Progenitor cell of endocrine pancreas (in vitro differentiated cells): ENCODE data around the gene THSD7A. TPM values are rescaled to one million over a fixed set of nuclear protein-coding genes. Genes with fewer than 3 reads are reported as not detected.

Experiments
- DNase-seq: peaks from one replicate; pipeline ENCODE4 v3.0.0; 2021; ENCODE audit warnings: low spot score; ENCODE audit not compliant: unreplicated experiment
- H3K27ac Mint-ChIP-seq: 2 replicates; pipeline ENCODE4 v1.8.0; 2021; ENCODE audit warnings: mild to moderate bottlenecking, moderate library complexity, mixed read lengths
- H3K27me3 Mint-ChIP-seq: 2 replicates; pipeline ENCODE4 v1.8.0; 2021; ENCODE audit warnings: mixed read lengths
- H3K36me3 Mint-ChIP-seq: 2 replicates; pipeline ENCODE4 v1.8.0; 2022; ENCODE audit warnings: mixed read lengths; ENCODE audit not compliant: insufficient read depth
- H3K4me1 Mint-ChIP-seq: 2 replicates; pipeline ENCODE4 v1.8.0; 2021; ENCODE audit warnings: low read depth, mixed read lengths
- H3K4me3 Mint-ChIP-seq: 2 replicates; pipeline ENCODE4 v1.8.0; 2021; ENCODE audit warnings: low read depth, mild to moderate bottlenecking, moderate library complexity, mixed read lengths
- H3K9me3 Mint-ChIP-seq: 2 replicates; pipeline ENCODE4 v1.8.0; 2021; ENCODE audit warnings: low read depth, mixed read lengths
- total RNA-seq: library from RNA; stranded (reverse); gene quantifications from 2 replicates; pipeline ENCODE4 v1.2.1, GENCODE V29; 2021
- TF ChIP-seq, protein P1 (sequence below): fragments of 200-600 bp; sonication (generic); IDR thresholded peaks from one replicate; pipeline ENCODE4 v1.5.0; 2021; ENCODE audit warnings: antibody characterized with exemption, mild to moderate bottlenecking; ENCODE audit not compliant: unreplicated experiment

The THSD7A gene
- total RNA-seq, 1 donor from 2014 or later = 4.7 TPM

- H3K9me3 Mint-ChIP-seq = no peaks in the 10 kb centered on the region
- no peaks in the 10 kb centered on the region for H3K27me3 Mint-ChIP-seq
- TF ChIP-seq, protein P1, sequence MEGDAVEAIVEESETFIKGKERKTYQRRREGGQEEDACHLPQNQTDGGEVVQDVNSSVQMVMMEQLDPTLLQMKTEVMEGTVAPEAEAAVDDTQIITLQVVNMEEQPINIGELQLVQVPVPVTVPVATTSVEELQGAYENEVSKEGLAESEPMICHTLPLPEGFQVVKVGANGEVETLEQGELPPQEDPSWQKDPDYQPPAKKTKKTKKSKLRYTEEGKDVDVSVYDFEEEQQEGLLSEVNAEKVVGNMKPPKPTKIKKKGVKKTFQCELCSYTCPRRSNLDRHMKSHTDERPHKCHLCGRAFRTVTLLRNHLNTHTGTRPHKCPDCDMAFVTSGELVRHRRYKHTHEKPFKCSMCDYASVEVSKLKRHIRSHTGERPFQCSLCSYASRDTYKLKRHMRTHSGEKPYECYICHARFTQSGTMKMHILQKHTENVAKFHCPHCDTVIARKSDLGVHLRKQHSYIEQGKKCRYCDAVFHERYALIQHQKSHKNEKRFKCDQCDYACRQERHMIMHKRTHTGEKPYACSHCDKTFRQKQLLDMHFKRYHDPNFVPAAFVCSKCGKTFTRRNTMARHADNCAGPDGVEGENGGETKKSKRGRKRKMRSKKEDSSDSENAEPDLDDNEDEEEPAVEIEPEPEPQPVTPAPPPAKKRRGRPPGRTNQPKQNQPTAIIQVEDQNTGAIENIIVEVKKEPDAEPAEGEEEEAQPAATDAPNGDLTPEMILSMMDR = no peak
- H3K36me3 Mint-ChIP-seq = no peaks in the 10 kb centered on the region
- no peak for DNase-seq
- H3K4me3 Mint-ChIP-seq = no peak overlapping the region
- peaks cover under 1% of the 10 kb centered on the region for H3K4me1 Mint-ChIP-seq
- no peak overlapping the region for H3K27ac Mint-ChIP-seq
Observed at GRCh38 chr7:11615174-11615573, 216.8 kb downstream of the THSD7A start.

DNA sequence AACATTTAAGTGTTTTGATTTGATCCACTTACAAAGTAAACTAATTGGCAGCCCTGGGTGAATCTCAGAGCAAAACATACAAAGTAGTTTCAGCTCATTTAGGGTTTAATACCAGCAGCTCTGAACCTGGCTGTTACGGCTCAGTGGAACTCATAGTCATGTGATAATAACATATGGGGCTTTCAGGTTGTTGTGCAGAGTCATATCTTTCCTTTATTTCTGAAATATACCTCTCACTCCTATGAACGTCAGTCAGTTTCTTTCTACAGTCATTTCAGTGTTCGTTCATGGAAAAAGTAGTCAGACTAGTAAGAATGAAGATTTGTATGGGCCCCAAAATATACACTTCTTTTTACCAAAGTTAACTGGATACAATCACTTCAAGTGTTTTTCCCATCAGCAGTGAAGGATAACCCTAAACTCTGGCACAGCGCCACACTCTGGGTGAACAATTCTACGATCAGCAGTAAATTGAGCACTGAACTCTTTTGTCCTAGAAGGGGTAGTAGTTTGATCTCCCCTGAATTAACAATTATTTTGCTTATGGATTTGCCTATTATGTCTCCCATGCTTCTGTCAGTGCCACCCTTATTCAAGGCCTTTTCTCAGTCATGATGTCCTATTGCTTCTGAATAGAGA is 218.6 kb downstream of the THSD7A start:
- Mint-ChIP-seq H3K36me3 (no peaks in the 10 kb centered on the region), H3K9me3 (no peaks in the 10 kb centered on the region), H3K27ac (no peak overlapping the region), H3K4me3 (no peak overlapping the region), H3K4me1 (peaks cover 2% of the 10 kb centered on the region), H3K27me3 (no peaks in the 10 kb centered on the region)
- TF ChIP-seq, protein P1 = no peak
- no peak for DNase-seq

GRCh38 chr7:11612737-11613136 is 219.3 kb downstream of the THSD7A start:
- TF ChIP-seq, protein P1 = no peak
- DNase-seq = no peak
- no peak overlapping the region for H3K27ac Mint-ChIP-seq
- H3K4me3 Mint-ChIP-seq = no peak overlapping the region
- H3K27me3 Mint-ChIP-seq = no peaks in the 10 kb centered on the region
- H3K36me3 Mint-ChIP-seq = no peaks in the 10 kb centered on the region
- no peaks in the 10 kb centered on the region for H3K9me3 Mint-ChIP-seq
- peaks cover 2% of the 10 kb centered on the region for H3K4me1 Mint-ChIP-seq

DNA sequence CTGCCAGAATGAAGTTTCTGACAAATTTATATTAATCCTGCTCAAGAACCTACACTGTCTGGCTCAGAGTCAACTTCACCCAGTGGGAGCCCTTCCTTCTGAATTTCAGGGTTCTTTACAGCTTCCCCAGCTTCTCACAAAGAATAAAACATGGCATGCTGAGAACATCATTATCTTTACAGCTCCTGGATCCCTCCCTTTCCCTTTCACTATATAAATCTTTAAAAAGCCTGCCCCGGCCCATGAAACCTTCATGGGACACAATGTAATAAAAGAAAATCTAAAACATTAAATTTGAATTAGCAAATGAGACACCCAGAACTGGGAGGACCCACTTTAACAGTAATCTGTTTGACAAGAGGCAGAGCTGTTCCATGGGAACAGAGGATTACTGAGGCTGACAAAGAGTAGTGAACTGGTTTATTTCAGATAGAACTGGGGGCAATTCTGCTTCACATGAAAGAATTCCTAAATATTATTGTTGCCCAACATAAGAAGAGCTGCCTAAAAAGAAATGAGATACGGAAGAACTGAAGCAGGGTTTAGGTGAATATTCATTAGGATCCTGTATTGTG is 222.8 kb downstream of the THSD7A start:
- H3K27ac Mint-ChIP-seq = no peak overlapping the region
- no peaks in the 10 kb centered on the region for H3K27me3 Mint-ChIP-seq
- H3K4me3 Mint-ChIP-seq = no peak overlapping the region
- no peak for DNase-seq
- TF ChIP-seq, protein P1 = no peak
- no peaks in the 10 kb centered on the region for H3K9me3 Mint-ChIP-seq
- peaks cover 2% of the 10 kb centered on the region for H3K4me1 Mint-ChIP-seq
- no peaks in the 10 kb centered on the region for H3K36me3 Mint-ChIP-seq

DNA sequence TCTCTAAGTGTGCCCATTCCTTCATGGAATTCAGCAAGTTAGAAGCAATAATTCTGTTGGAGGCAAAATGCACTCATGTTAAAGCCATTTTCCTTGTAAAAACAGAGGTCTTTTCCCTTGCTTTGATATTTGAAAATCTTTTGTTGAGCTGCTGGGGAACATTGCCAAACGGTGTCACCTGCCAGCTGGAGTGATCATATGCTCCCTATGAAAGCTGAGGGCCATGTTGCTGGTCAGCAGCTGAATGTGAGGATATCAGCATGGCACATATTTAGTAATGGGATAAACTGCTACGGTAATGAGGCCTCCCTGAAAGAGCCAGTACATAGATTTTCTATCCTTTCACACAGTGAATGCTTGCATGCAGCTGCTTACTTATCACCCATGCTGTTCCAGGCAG is 224.3 kb downstream of the THSD7A start:
- no peak for DNase-seq
- H3K27ac Mint-ChIP-seq = no peak overlapping the region
- TF ChIP-seq, protein P1 = no peak
- H3K36me3 Mint-ChIP-seq = no peaks in the 10 kb centered on the region
- H3K4me3 Mint-ChIP-seq = no peak overlapping the region
- H3K9me3 Mint-ChIP-seq = no peaks in the 10 kb centered on the region
- H3K27me3 Mint-ChIP-seq = no peaks in the 10 kb centered on the region
- H3K4me1 Mint-ChIP-seq = peaks cover 2% of the 10 kb centered on the region
